ENCODE results near the gene SF1. TPM values are rescaled to one million over a fixed set of nuclear protein-coding genes. Genes with fewer than 3 reads are reported as not detected.
A peak's percentile ranks its signal among the peaks of the same experiment; 100 is the strongest.

SF1 gene
- polyA plus RNA-seq, 1 experiment, result 56.8 TPM

DNA sequence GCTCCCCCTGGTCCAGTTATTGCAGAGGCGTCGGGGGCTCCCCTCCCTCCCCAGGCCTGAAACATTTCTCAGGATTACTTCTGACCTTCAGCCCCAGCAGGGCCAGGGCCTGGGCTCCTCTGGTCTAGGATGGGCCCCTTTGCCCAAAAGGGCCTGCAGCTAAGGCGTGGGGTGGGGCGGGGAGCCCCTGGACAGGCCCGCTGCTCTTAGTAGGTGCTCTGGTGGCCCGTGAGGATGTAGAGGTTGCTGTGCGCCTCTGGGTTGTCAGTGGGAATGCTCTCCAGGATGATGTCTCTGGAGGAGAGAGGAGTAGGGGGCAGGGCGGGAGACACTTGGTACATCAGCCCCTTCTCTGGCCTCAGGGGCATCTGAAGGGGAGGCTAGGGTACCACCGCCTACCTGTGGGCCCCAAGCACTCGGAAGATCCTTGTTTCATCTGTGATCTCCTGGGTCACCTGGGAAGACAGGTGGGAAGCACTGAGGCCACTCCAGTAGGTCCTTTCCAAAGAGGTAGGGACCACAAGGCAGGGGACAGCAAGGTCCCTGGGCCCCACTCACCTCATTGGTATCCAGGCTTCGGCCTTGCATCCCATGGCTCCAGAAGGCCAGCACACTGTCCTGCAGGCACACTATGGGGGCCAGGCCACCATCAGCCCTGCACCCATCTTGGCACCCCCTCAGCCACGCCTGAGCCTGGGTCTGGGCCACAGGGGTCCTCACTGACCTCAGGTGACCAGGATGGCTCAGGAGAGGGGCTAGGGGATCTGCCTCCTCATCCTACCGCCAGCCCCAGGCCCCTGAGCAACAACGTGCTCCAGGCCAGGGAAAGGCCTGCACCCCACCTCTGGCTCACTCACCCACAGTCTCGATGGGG is 11.2 kb upstream of the SF1 start:
- Histone ChIP-seq H3K9me3 (ENCODE audit: control insufficient read depth, insufficient read depth, low read length) (no peaks in the 10 kb centered on the region), H3K27me3 (ENCODE audit: control insufficient read depth, insufficient read depth, low read length) (no peaks in the 10 kb centered on the region), H3K4me3 (ENCODE audit: low read depth, low read length) (no peak overlapping the region), H3K27ac (ENCODE audit: low read depth, low read length) (no peak overlapping the region)
- TF ChIP-seq, protein P1, sequence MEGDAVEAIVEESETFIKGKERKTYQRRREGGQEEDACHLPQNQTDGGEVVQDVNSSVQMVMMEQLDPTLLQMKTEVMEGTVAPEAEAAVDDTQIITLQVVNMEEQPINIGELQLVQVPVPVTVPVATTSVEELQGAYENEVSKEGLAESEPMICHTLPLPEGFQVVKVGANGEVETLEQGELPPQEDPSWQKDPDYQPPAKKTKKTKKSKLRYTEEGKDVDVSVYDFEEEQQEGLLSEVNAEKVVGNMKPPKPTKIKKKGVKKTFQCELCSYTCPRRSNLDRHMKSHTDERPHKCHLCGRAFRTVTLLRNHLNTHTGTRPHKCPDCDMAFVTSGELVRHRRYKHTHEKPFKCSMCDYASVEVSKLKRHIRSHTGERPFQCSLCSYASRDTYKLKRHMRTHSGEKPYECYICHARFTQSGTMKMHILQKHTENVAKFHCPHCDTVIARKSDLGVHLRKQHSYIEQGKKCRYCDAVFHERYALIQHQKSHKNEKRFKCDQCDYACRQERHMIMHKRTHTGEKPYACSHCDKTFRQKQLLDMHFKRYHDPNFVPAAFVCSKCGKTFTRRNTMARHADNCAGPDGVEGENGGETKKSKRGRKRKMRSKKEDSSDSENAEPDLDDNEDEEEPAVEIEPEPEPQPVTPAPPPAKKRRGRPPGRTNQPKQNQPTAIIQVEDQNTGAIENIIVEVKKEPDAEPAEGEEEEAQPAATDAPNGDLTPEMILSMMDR (IDR thresholded peaks at IDR 0.05; ENCODE audit: low read depth, low read length), result no peak
- ChIA-PET CTCF (no interaction called here), POLR2A (no interaction called here)
- no peak for DNase-seq (ENCODE audit: low read depth, low spot score)

DNA sequence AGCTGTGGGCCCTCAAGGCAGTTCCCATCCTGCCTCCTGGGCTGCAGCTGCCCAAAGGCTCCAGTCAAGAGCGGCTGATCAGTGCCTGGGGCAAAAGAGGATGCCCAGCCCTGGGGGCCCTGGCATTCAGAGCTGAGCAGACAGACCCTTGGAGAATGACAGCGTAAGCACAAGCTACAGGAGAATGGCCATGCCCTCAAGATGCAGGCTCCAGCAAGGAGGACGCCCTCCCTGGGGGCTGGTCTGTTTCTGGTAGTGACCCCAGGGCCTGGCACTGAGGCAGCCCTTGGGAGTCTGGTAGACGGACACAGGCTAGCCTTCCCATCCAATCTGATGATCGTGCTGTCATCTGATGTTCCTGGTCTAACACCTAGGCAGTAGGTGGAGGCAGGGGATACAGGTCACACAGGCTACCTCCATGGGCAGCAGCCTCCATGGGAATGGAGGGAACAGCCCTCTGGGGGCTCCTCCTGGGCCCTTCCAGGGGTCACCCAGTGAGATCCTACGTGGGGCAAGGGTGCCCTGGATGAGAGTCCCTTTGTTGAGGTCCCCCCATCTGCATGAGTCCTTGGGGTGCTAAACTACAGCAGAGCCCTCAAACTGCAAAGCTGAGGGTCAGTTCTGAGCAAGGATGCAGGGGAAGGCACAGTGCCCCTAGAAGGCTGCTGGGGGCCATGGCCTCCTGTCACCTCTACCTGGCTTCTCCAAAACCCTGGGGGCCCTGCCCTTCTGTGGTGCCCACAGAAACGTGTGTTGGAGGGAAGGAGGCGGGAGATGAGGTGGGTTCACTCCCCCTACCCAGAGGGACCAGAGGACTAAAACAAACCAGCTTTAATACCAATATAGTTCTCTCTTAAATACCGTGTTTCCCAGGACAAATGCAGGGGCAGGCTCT is 10.2 kb upstream of the SF1 start:
- TF ChIP-seq, protein P1 (IDR thresholded peaks at IDR 0.05; ENCODE audit: low read depth, low read length), result no peak
- Histone ChIP-seq H3K4me3 (ENCODE audit: low read depth, low read length) (no peak overlapping the region), H3K9me3 (ENCODE audit: control insufficient read depth, insufficient read depth, low read length) (no peaks in the 10 kb centered on the region), H3K27me3 (ENCODE audit: control insufficient read depth, insufficient read depth, low read length) (no peaks in the 10 kb centered on the region), H3K27ac (ENCODE audit: low read depth, low read length) (no peak overlapping the region)
- DNase-seq (ENCODE audit: low read depth, low spot score), result no peak
- ChIA-PET CTCF (interaction anchor here (0.5 to 1.0 kb wide), 8 partner anchors 9 to 548 kb away, joined by 3 to 7 read pairs (median 4); partner anchors contain the start of genes ARL2 and SF1), POLR2A (no interaction called here)

DNA sequence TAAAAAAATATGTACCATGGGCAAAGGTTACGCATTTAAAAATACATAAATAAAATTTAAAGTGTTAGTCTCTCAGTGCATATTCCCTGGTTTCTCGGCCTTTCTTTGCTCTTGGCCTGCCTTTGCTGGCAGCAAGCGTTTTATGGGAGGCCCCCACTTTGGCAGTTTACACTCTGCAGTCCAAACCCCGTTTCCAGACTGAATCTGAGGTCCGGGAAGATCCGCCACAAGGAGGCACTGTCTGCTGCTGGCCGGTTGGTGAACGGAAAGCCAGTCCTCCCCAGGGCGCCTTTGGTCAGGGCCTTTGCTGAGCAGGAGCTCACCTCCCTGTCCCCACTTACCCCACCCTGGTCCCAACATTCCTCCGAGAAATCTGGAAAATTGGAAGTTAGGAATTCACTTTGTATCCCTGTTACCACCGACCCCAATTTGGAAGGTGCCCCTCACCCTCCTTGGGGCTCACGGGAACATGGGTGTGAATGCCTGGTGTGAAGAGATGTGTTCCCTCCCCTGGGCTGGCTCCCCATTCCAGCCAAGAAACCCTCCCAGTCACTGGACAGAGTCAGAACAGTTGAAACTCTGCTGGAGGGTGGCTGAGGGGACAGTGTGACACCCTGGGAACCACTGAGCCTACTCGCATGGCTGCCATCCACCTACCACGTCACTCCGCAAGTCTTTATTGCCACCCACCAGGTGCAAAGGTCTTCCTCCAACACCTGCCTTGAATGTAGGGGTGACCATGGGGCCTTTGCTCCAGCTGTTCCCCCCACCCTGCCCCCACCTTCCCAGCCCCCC is 9.4 kb upstream of the SF1 start:
- ChIA-PET POLR2A (interaction anchor here (0.5 to 1.2 kb wide), 2 partner anchors 9 to 570 kb away, joined by 3 to 7 read pairs; partner anchors contain the start of gene SF1), CTCF (interaction anchor here (0.6 to 1.0 kb wide), 8 partner anchors 9 to 292 kb away, joined by 3 to 7 read pairs (median 4); partner anchors contain the start of genes ARL2 and SF1)
- DNase-seq (ENCODE audit: low read depth, low spot score), result no peak
- Histone ChIP-seq H3K27ac (ENCODE audit: low read depth, low read length) (no peak overlapping the region), H3K27me3 (ENCODE audit: control insufficient read depth, insufficient read depth, low read length) (no peaks in the 10 kb centered on the region), H3K4me3 (ENCODE audit: low read depth, low read length) (no peak overlapping the region), H3K9me3 (ENCODE audit: control insufficient read depth, insufficient read depth, low read length) (no peaks in the 10 kb centered on the region)
- TF ChIP-seq, protein P1 (IDR thresholded peaks at IDR 0.05; ENCODE audit: low read depth, low read length), result peak; percentile 86

DNA sequence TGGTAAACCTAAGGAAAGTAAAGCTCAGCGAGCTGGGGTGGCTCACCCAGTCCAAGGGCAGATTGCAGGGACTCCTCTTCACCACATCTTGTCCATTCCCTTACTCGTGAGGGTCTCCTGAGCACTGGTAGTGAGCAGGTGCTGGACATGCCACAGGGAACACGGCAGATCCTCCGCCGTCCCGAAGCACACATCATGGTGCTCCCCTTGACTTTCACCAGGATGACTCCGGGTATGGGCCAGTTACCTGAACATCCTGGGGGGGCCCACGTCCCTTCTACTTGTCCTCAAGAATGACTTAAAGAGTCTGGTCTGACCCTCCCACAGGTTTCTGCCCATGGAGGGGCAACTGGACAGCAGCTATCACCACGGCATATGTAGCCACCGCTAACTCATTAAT is 8.0 kb upstream of the SF1 start:
- DNase-seq (ENCODE audit: low read depth, low spot score), result no peak
- H3K27me3 ChIP-seq (ENCODE audit: control insufficient read depth, insufficient read depth, low read length), result no peaks in the 10 kb centered on the region
- TF ChIP-seq, protein P1 (IDR thresholded peaks at IDR 0.05; ENCODE audit: low read depth, low read length), result no peak
- POLR2A ChIA-PET, result interaction anchor here (0.7 to 1.2 kb wide), 2 partner anchors 8 to 11 kb away, joined by 3 to 7 read pairs; partner anchors contain the start of gene SF1
- H3K4me3 ChIP-seq (ENCODE audit: low read depth, low read length), result no peak overlapping the region
- no peaks in the 10 kb centered on the region for H3K9me3 ChIP-seq (ENCODE audit: control insufficient read depth, insufficient read depth, low read length)
- CTCF ChIA-PET, result interaction anchor here (0.6 to 1.2 kb wide), 4 partner anchors 12 to 507 kb away, joined by 3 to 5 read pairs (median 4); no protein-coding TSS in a partner anchor
- H3K27ac ChIP-seq (ENCODE audit: low read depth, low read length), result no peak overlapping the region
